Right lobe of liver (tissue), 6 donors: ENCODE results near the gene SNRNP35. TPM values are rescaled to one million over a fixed set of nuclear protein-coding genes. Genes with fewer than 3 reads are reported as not detected.

Experiments used
- ATAC-seq, 4 donors: fragments of 200-7000 bp; cut with Tn5 transposase; one replicate each; pipeline ENCODE4 v1.9.1; 2020; ENCODE audit warnings: mild to moderate bottlenecking in 4 of 4, moderate library complexity in 4 of 4
- DNase-seq, 3 donors: peaks; one replicate each; pipeline ENCODE4 v3.0.0-alpha.2; 2020
- H3K27ac ChIP-seq, 3 donors: fragments of 200-600 bp; one replicate each; pipeline ENCODE4 v1.8.0; 2022
- H3K27me3 ChIP-seq, 2 donors: fragments of 200-600 bp; one replicate each; pipeline ENCODE4 v1.8.0; 2022
- H3K36me3 ChIP-seq, 4 donors: fragments of 200-600 bp; sonication (generic) in 1 of 4; one replicate each; pipeline versions ENCODE4 v1.5.1 to v1.8.0; 2017 to 2022; ENCODE audit warnings: control low read depth in 1 of 4
- H3K4me1 ChIP-seq, 4 donors: fragments of 200-600 bp; sonication (generic) in 1 of 4; one replicate each; pipeline versions ENCODE4 v1.5.1 to v1.8.0; 2017 to 2022; ENCODE audit warnings: control low read depth in 1 of 4
- H3K4me3 ChIP-seq, 3 donors: fragments of 200-600 bp; one replicate each; pipeline ENCODE4 v1.8.0; 2022
- H3K9me3 ChIP-seq, 4 donors: fragments of 200-600 bp; sonication (generic) in 1 of 4; one replicate each; pipeline versions ENCODE4 v1.5.1 to v1.8.0; 2017 to 2022; ENCODE audit warnings: control low read depth in 1 of 4
- POLR2A ChIP-seq: fragments of 450-650 bp; IDR thresholded peaks from one replicate; pipeline ENCODE4 v1.6.1; 2017; ENCODE audit warnings: antibody characterized with exemption, mild to moderate bottlenecking
- WGBS: methylation state at CpG from one replicate; pipeline ENCODE4 v1.1.6; 2018; ENCODE audit warnings: low coverage, low lambda C conversion rate; ENCODE audit not compliant: insufficient coverage; ENCODE audit errors: missing lambda C conversion rate; 5-methylcytosine and 5-hydroxymethylcytosine counted together
- intact Hi-C, 2 donors: fragments of 100-400 bp; cut with DNase I; formaldehyde crosslinking; loops; one replicate each; pipeline versions ENCODE4 v1.11.2 to v1.14.1; 2022
- total RNA-seq, 6 experiments: library from RNA; depleted of rRNA in 2 of 6; stranded (reverse); fragments of >200 nt in 2 of 6; fragmentation: NEBNext Ultra II Directional in 3 of 6; extraction: Animal tissue kit (Norgen Biotek cat#: 25700) in 3 of 6; gene quantifications; one replicate each; pipeline versions ENCODE4 v1.1.0 to v1.2.4, GENCODE V29; 2016 to 2023
- TF ChIP-seq, protein P1 (sequence below), 4 donors: fragments of 200-600 bp in 3 of 4; fragments of 450-650 bp in 1 of 4; IDR thresholded peaks; one replicate each; pipeline versions ENCODE4 v1.5.1 to v1.8.0; 2016 to 2022; ENCODE audit warnings: antibody characterized with exemption in 4 of 4, mild to moderate bottlenecking in 2 of 4
- donor health status: DM: no; HTN: yes; CAD: no.
- donor health status: DM: no; HTN: no; CAD: no.
- donor health status: DM: no; HTN: no; CAD: no.
- donor health status: DM: no; HTN: yes; CAD: no.
- donor health status: DM: no; HTN: yes; CAD: no.

SNRNP35 gene
- total RNA-seq, 6 experiments from 2014 or later = 7.8 to 10.3 (median 9.5) TPM

GRCh38 chr12:123468786-123469185, 10.8 kb downstream of the SNRNP35 start:
- H3K9me3 ChIP-seq = no peaks in the 10 kb centered on the region
- H3K27me3 ChIP-seq = no peaks in the 10 kb centered on the region
- intact Hi-C loops = no loop called here
- DNase-seq (no peak), ATAC-seq (peak in 3 of 4 donors; percentile 25 to 35 (median 33))
- WGBS = 57% methylated on average over 1 of the region's 1 CpG
- no peak overlapping the region for H3K4me3 ChIP-seq
- no peak for TF ChIP-seq POLR2A
- TF ChIP-seq, protein P1, sequence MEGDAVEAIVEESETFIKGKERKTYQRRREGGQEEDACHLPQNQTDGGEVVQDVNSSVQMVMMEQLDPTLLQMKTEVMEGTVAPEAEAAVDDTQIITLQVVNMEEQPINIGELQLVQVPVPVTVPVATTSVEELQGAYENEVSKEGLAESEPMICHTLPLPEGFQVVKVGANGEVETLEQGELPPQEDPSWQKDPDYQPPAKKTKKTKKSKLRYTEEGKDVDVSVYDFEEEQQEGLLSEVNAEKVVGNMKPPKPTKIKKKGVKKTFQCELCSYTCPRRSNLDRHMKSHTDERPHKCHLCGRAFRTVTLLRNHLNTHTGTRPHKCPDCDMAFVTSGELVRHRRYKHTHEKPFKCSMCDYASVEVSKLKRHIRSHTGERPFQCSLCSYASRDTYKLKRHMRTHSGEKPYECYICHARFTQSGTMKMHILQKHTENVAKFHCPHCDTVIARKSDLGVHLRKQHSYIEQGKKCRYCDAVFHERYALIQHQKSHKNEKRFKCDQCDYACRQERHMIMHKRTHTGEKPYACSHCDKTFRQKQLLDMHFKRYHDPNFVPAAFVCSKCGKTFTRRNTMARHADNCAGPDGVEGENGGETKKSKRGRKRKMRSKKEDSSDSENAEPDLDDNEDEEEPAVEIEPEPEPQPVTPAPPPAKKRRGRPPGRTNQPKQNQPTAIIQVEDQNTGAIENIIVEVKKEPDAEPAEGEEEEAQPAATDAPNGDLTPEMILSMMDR (IDR thresholded peaks at IDR 0.05) = no peak
- H3K27ac ChIP-seq = no peak overlapping the region
- peaks cover 0 to 11% (median 0%) of the 10 kb centered on the region in 4 donors for H3K4me1 ChIP-seq
- H3K36me3 ChIP-seq = peaks cover 0 to 23% (median 3%) of the 10 kb centered on the region in 4 donors

DNA sequence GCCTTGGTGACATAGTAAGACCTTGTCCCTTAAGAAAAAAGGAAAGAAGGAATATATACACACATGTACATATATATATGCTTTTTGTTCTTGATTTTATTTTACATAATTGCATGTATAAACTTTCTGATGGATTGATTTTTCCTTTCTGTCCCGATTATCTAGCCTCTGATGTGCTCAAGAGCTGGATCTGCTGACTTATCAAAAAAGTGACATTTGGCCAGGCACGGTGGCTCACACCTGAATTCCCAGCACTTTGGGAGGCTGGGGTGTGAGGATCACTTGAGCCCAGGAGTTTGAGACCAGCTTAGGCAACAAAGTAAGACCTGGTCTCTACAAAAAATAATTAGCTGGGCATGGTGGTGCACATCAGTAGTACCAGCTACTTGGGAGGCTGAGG, 12.0 kb downstream of the SNRNP35 start:
- H3K27ac ChIP-seq = no peak overlapping the region
- 69% methylated on average over 2 of the region's 2 CpGs for WGBS
- no peak for DNase-seq
- H3K27me3 ChIP-seq = no peaks in the 10 kb centered on the region
- TF ChIP-seq, protein P1 (IDR thresholded peaks at IDR 0.05) = no peak
- TF ChIP-seq POLR2A = no peak
- intact Hi-C loops = no loop called here
- H3K9me3 ChIP-seq = no peaks in the 10 kb centered on the region
- no peak for ATAC-seq
- peaks cover 0 to 11% (median 0%) of the 10 kb centered on the region in 4 donors for H3K4me1 ChIP-seq
- H3K36me3 ChIP-seq = peaks cover 0 to 17% (median 3%) of the 10 kb centered on the region in 4 donors
- H3K4me3 ChIP-seq = no peak overlapping the region

GRCh38 chr12:123471374-123472068, 13.6 kb downstream of the SNRNP35 start:
- H3K36me3 ChIP-seq = peaks cover 0 to 1% (median 0%) of the 10 kb centered on the region in 4 donors
- ATAC-seq = peak; percentile 11 to 71 (median 60)
- intact Hi-C loops = no loop called here
- H3K4me1 ChIP-seq = peaks cover 0 to 11% (median 0%) of the 10 kb centered on the region in 4 donors
- no peaks in the 10 kb centered on the region for H3K9me3 ChIP-seq
- no peak overlapping the region for H3K4me3 ChIP-seq
- no peaks in the 10 kb centered on the region for H3K27me3 ChIP-seq
- TF ChIP-seq, protein P1 (IDR thresholded peaks at IDR 0.05) = no peak
- no peak for TF ChIP-seq POLR2A
- peak in 1 of 3 donors; percentile 17 for DNase-seq
- WGBS = 80% methylated on average over 2 of the region's 8 CpGs
- no peak overlapping the region for H3K27ac ChIP-seq

DNA sequence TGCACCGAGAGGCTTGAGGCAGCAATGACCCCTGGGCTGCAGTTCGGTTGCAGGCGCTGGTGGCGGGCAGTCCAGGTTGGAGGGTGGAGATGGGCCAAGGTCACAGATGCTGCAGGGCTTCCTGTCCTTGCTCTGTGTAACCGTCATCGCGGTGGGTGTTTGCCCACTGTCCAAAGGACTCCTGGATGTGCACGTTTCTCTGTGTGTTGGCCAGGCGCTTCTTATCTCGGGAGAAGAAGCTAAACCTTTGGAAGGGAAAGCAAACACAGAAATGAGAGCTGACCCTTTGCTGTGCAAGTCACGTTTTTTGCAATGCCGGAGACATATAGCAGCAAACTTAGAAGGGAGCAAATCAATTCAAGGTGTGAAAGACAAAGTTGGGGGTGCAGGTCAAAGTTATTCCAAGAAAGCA, 14.5 kb downstream of the SNRNP35 start:
- Histone ChIP-seq H3K4me3 (no peak overlapping the region), H3K36me3 (no peaks in the 10 kb centered on the region), H3K27me3 (no peaks in the 10 kb centered on the region), H3K4me1 (peaks cover 0 to 11% (median 0%) of the 10 kb centered on the region in 4 donors), H3K9me3 (no peaks in the 10 kb centered on the region), H3K27ac (no peak overlapping the region)
- WGBS = 39% methylated on average over 7 of the region's 12 CpGs
- ATAC-seq (peak in 3 of 4 donors; percentile 38 to 56 (median 39)), DNase-seq (peak in 1 of 3 donors; percentile 55)
- TF ChIP-seq, protein P1 (IDR thresholded peaks at IDR 0.05) = no peak
- no peak for TF ChIP-seq POLR2A
- intact Hi-C loops = no loop called here
